Adipocyte (in vitro differentiated cells): ENCODE measurements around the gene ZGLP1.

Experiments used
- DNase-seq: peaks from one replicate; pipeline ENCODE4 v3.0.0-alpha.2; 2015; ENCODE audit warnings: low read depth
- H3K27me3 ChIP-seq: replicated peaks from 2 replicates; pipeline ENCODE4 v1.7.0; 2013; ENCODE audit warnings: mild to moderate bottlenecking, low read length, moderate library complexity; ENCODE audit not compliant: control insufficient read depth, insufficient read depth
- H3K36me3 ChIP-seq: 2 replicates; pipeline ENCODE4 v1.7.0; 2013; ENCODE audit warnings: low read length, mild to moderate bottlenecking, moderate library complexity; ENCODE audit not compliant: control insufficient read depth, insufficient read depth, severe bottlenecking
- H3K4me1 ChIP-seq: 2 replicates; pipeline ENCODE4 v1.7.0; 2013; ENCODE audit warnings: mild to moderate bottlenecking, low read length, moderate library complexity; ENCODE audit not compliant: control insufficient read depth, insufficient read depth
- H3K4me3 ChIP-seq: 2 replicates; pipeline ENCODE4 v1.7.0; 2013; ENCODE audit warnings: mild to moderate bottlenecking, low read length, moderate library complexity
- H3K9ac ChIP-seq: 2 replicates; pipeline ENCODE4 v1.7.0; 2013; ENCODE audit warnings: mild to moderate bottlenecking, low read length, moderate library complexity
- H3K9me3 ChIP-seq: 2 replicates; pipeline ENCODE4 v1.7.0; 2013; ENCODE audit warnings: mild to moderate bottlenecking, low read length, moderate library complexity; ENCODE audit not compliant: control insufficient read depth

Gene ZGLP1

DNA sequence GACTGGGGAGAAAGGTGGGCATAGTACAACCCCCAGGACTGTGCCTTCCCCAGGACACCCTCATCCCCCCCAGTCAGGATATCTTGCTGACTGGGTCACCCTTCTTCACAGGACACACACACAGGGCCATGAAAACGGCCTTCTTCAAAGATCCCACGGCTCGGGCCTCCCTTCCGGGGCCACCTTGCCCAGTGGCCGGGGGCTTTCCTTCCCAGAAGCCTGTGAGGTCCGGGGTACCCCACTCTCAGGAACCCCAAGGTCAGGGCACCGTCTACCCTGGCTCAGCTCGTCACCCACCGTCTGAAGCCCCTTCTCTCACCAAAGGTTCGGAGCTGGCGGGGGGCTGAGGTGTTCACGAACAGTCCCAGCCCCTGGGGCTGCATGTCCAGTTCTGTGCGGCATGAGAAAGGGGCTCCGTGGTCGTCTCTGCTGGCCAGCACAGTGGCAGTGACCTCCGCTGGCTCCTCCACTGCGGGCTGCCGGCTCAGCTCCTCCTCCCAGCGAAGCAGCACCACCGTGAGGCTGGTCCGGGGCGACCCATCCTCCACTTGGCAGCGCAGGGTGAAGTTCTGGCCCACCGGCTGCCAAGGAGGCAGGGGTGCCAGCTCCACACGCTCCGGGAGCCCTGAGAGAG is 25.9 kb upstream of the ZGLP1 start:
- no peaks in the 10 kb centered on the region for H3K9me3 ChIP-seq
- H3K36me3 ChIP-seq, result no peaks in the 10 kb centered on the region
- peak overlapping the region; percentile 87 for H3K9ac ChIP-seq
- H3K4me3 ChIP-seq, result peak overlapping the region; percentile 88
- no peaks in the 10 kb centered on the region for H3K27me3 ChIP-seq
- peaks cover 11% of the 10 kb centered on the region for H3K4me1 ChIP-seq
- DNase-seq, result no peak

DNA sequence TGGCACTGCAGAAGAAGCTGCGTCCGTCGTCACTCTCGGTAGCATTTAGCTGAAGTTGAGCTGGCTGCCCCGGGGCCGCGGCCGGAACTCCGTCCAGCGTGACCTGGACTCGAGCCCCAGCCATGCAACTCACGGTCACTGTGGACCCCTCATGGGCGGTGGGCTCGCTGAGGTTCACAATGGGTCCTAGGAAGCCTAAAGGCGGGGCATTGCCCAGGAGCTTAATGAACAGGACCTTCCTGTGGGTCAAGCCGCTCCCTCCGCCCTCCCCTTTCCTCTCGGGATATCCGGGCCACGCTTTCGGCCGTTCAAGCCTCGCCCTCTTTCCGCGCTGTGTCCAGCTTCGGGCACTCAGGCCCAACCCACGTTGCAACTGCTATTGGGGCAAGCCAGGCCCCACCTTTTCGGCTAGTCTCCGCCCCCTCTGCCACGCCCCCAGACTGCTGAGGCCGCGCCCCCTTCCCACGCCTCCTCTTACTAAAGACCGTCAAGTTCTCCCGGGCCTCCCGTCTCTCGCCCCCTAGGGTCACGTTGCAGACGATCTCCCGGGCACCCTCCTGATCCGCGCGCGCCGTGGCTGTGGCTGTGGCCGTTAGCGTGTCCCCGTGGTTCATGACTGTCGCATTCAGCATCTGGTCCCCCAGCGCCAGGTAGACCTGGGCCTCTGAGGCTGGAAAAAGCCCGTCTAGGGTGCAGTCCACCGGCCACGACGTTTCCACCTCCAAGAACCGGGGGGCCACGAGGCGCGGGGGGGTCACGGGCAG is 25.2 kb upstream of the ZGLP1 start:
- H3K27me3 ChIP-seq, result no peaks in the 10 kb centered on the region
- peaks cover 6% of the 10 kb centered on the region for H3K36me3 ChIP-seq
- H3K9ac ChIP-seq, result peak overlapping the region; percentile 87
- H3K9me3 ChIP-seq, result no peaks in the 10 kb centered on the region
- peak; percentile 99 for DNase-seq
- H3K4me1 ChIP-seq, result peaks cover 11% of the 10 kb centered on the region
- H3K4me3 ChIP-seq, result peak overlapping the region; percentile 88

GRCh38 chr19:10333758-10334587 is 24.4 kb upstream of the ZGLP1 start:
- Histone ChIP-seq H3K9ac (peak overlapping the region; percentile 87), H3K4me1 (peaks cover 11% of the 10 kb centered on the region), H3K36me3 (peaks cover 14% of the 10 kb centered on the region), H3K9me3 (no peaks in the 10 kb centered on the region), H3K27me3 (no peaks in the 10 kb centered on the region), H3K4me3 (peak overlapping the region; percentile 88)
- peak; percentile 23 for DNase-seq

DNA sequence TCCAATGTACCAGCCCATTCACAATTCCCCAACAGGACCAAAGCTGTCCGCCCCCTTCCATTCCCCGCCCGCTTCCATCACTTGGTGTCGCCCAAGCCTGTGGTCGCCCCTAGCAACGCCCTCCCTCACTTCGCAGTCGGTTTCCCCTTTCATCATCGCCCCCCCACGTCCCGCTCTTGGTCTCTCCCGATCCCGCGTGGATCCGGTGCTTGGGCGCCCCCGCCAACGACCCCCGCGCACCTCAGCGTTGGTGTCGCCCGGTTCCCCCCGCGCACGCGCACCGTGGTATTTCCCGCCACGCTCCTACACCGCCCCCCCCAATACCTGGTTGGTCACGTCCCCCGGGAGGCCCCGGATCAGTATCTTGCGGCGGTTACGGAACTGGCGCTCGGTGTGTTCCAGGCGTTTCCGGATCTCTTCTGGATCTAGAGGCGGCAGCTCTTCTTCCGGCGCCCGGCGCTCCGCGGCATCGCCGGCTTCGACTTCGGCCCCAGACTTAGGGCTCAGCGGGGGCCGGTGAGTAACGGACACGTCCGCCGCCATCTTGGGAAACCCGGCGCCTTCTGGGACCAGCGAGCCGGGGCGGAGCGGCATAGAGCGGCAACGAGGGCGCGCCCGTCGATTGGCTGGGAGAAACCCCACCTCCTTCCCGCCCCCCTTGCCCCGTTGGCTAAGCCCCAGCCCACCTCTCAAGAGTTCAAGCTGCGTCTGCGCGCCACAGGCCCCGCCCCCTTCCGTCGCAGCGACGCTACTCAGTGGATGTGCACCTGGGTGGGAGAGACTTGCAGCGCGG is 23.5 kb upstream of the ZGLP1 start, which contains the start of gene RAVER1:
TSS of gene RAVER1 (minus strand) at position 565 of the 793 bp plus-strand sequence. CDS start at position 543, 22 bp downstream.
- peak; percentile 99 for DNase-seq

GRCh38 chr19:10332158-10332964 is 22.7 kb upstream of the ZGLP1 start:
- peak; percentile 3 for DNase-seq
- Histone ChIP-seq H3K27me3 (no peaks in the 10 kb centered on the region), H3K9ac (peak overlapping the region; percentile 91), H3K9me3 (no peaks in the 10 kb centered on the region), H3K4me1 (peaks cover 11% of the 10 kb centered on the region), H3K36me3 (peaks cover 30% of the 10 kb centered on the region), H3K4me3 (peak overlapping the region; percentile 88)

More for the DNA sequence above, 23.5 kb upstream of the ZGLP1 start, which contains the start of gene RAVER1:
- Histone ChIP-seq H3K36me3 (peaks cover 22% of the 10 kb centered on the region), H3K4me3 (peak within 1 kb of the TSS; percentile 88), H3K4me1 (peaks cover 11% of the 10 kb centered on the region), H3K27me3 (no peaks in the 10 kb centered on the region), H3K9ac (peak within 1 kb of the TSS; percentile 91), H3K9me3 (no peaks in the 10 kb centered on the region)

GRCh38 chr19:10329555-10329954 is 19.9 kb upstream of the ZGLP1 start:
- Histone ChIP-seq H3K4me1 (peaks cover 11% of the 10 kb centered on the region), H3K27me3 (no peaks in the 10 kb centered on the region), H3K4me3 (no peak overlapping the region), H3K9ac (no peak overlapping the region), H3K9me3 (no peaks in the 10 kb centered on the region), H3K36me3 (peaks cover 50% of the 10 kb centered on the region)
- DNase-seq, result no peak

- H3K9ac ChIP-seq, result no peak overlapping the region
- H3K4me1 ChIP-seq, result peaks cover 11% of the 10 kb centered on the region
- peaks cover 57% of the 10 kb centered on the region for H3K36me3 ChIP-seq
- no peaks in the 10 kb centered on the region for H3K27me3 ChIP-seq
- no peaks in the 10 kb centered on the region for H3K9me3 ChIP-seq
- no peak overlapping the region for H3K4me3 ChIP-seq
- DNase-seq, result no peak
These were observed 19.2 kb upstream of the ZGLP1 start for GRCh38 chr19:10328558-10329429.

GRCh38 chr19:10327793-10328192 is 18.2 kb upstream of the ZGLP1 start:
- DNase-seq, result no peak
- no peak overlapping the region for H3K4me3 ChIP-seq
- peaks cover 11% of the 10 kb centered on the region for H3K4me1 ChIP-seq
- H3K36me3 ChIP-seq, result peaks cover 67% of the 10 kb centered on the region
- no peak overlapping the region for H3K9ac ChIP-seq
- no peaks in the 10 kb centered on the region for H3K27me3 ChIP-seq
- H3K9me3 ChIP-seq, result no peaks in the 10 kb centered on the region

GRCh38 chr19:10325732-10326131 is 16.1 kb upstream of the ZGLP1 start:
- Histone ChIP-seq H3K9ac (no peak overlapping the region), H3K4me3 (no peak overlapping the region), H3K27me3 (no peaks in the 10 kb centered on the region), H3K36me3 (peaks cover 82% of the 10 kb centered on the region), H3K4me1 (no peaks in the 10 kb centered on the region), H3K9me3 (no peaks in the 10 kb centered on the region)
- no peak for DNase-seq
